Skeletal muscle tissue (tissue), 4 donors: ENCODE data around the gene SLC25A4. TPM values are rescaled to one million over a fixed set of nuclear protein-coding genes. Genes with fewer than 3 reads are reported as not detected.
"Not testable (repeated sequence)": the region's sequence is repeated elsewhere in the genome, so short reads cannot be mapped to it uniquely, and the experiment has no call there.

ENCODE experiments used
- H3K27ac ChIP-seq: one replicate; pipeline ENCODE4 v1.7.0; 2013; ENCODE audit warnings: mild to moderate bottlenecking, low read depth, low read length, inconsistent platforms
- H3K27me3 ChIP-seq, 3 donors: one replicate each; pipeline ENCODE4 v1.7.0; 2013; ENCODE audit warnings: low read length in 3 of 3; ENCODE audit not compliant: control insufficient read depth in 3 of 3, insufficient read depth in 3 of 3
- H3K36me3 ChIP-seq, 3 donors: one replicate each; pipeline ENCODE4 v1.7.0; 2013; ENCODE audit warnings: low read length in 3 of 3; ENCODE audit not compliant: control insufficient read depth in 3 of 3, insufficient read depth in 3 of 3
- H3K4me1 ChIP-seq, 3 donors: one replicate each; pipeline ENCODE4 v1.7.0; 2013; ENCODE audit warnings: low read length in 3 of 3, mild to moderate bottlenecking in 3 of 3; ENCODE audit not compliant: control insufficient read depth in 3 of 3, insufficient read depth in 3 of 3
- H3K4me3 ChIP-seq, 3 donors: one replicate each; pipeline ENCODE4 v1.7.0; 2013; ENCODE audit warnings: low read length in 3 of 3
- H3K9ac ChIP-seq, 3 donors: one replicate each; pipeline ENCODE4 v1.7.0; 2013; ENCODE audit warnings: low read length in 3 of 3, mild to moderate bottlenecking in 3 of 3, moderate library complexity in 2 of 3, low read depth in 1 of 3
- H3K9me3 ChIP-seq, 3 donors: one replicate each; pipeline ENCODE4 v1.7.0; 2013; ENCODE audit warnings: low read length in 3 of 3; ENCODE audit not compliant: control insufficient read depth in 3 of 3
- total RNA-seq: library from RNA; depleted of rRNA; stranded (reverse); fragments of >200 nt; gene quantifications from one replicate; pipeline ENCODE4 v1.2.3, GENCODE V29; 2014
- donor health status: Osteomylitis.

Gene SLC25A4
- total RNA-seq, 1 donor from 2014 or later, result 39.1 TPM

DNA sequence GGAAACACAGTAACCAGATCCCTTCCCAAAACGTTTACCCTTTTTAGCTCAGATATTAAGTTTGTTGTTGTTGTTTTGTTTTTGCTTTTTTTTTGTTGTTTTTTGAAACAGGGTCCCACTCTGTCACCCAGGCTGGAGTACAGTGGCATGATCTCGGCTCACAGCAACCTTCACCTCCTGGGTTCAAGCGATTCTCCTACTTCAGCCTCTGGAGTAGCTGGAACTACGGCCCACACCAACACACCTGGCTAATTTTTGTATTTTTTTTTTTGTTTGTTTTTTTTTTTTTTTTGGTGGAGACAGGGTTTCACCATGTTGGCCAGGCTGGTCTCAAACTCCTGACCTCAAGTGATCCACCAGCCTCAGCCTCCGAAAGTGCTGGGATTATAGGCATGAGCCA, 23.6 kb upstream of the SLC25A4 start:
- H3K4me3 ChIP-seq, H3K27ac ChIP-seq, H3K27me3 ChIP-seq, H3K9ac ChIP-seq, H3K36me3 ChIP-seq, H3K4me1 ChIP-seq, H3K9me3 ChIP-seq: not testable (repeated sequence)

- H3K27ac ChIP-seq, result no peak overlapping the region
- H3K4me3 ChIP-seq, result no peak overlapping the region
- no peaks in the 10 kb centered on the region for H3K36me3 ChIP-seq
- peaks cover 0 to 6% (median 6%) of the 10 kb centered on the region in 3 donors for H3K4me1 ChIP-seq
- no peaks in the 10 kb centered on the region for H3K9me3 ChIP-seq
- H3K9ac ChIP-seq, result no peak overlapping the region
- H3K27me3 ChIP-seq, result no peaks in the 10 kb centered on the region
These were observed 23.0 kb upstream of the SLC25A4 start for GRCh38 chr4:185119927-185120630.

- H3K4me1 ChIP-seq, result peaks cover 0 to 6% (median 5%) of the 10 kb centered on the region in 3 donors
These were observed 22.5 kb upstream of the SLC25A4 start for GRCh38 chr4:185120631-185120946.

GRCh38 chr4:185122681-185123345, 20.3 kb upstream of the SLC25A4 start:
- no peak overlapping the region for H3K9ac ChIP-seq
- no peak overlapping the region for H3K4me3 ChIP-seq

More at GRCh38 chr4:185120631-185120946, 22.5 kb upstream of the SLC25A4 start:
- Histone ChIP-seq H3K9me3 (no peaks in the 10 kb centered on the region), H3K4me3 (no peak overlapping the region), H3K27ac (no peak overlapping the region), H3K27me3 (no peaks in the 10 kb centered on the region), H3K36me3 (no peaks in the 10 kb centered on the region), H3K9ac (no peak overlapping the region)

DNA sequence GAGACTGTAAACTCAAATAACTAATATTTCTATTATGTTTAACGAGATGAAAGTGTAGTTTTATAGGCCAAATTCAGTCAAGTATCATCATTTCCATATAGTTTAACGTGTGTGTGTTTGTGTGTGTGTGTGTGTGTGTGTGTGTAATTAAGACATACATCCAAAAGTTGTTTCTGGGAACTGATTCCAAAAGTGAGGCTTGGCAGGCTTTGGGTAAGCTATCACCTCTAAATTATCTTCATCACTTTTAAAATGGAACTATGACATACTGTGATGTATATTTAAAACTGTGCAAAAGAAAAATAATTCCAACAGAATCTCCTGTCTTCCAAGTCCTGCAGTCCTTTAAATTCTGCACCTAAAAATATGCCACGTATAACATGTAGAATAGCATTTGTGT, 19.1 kb upstream of the SLC25A4 start:
- Histone ChIP-seq H3K27ac (no peak overlapping the region), H3K4me1 (peaks cover 7 to 13% (median 12%) of the 10 kb centered on the region in 3 donors), H3K36me3 (no peaks in the 10 kb centered on the region), H3K4me3 (no peak overlapping the region), H3K27me3 (no peaks in the 10 kb centered on the region), H3K9ac (no peak overlapping the region), H3K9me3 (no peaks in the 10 kb centered on the region)

More at GRCh38 chr4:185122681-185123345, 20.3 kb upstream of the SLC25A4 start:
- no peaks in the 10 kb centered on the region for H3K36me3 ChIP-seq
- H3K4me1 ChIP-seq, result peaks cover 0 to 6% (median 6%) of the 10 kb centered on the region in 3 donors
- no peaks in the 10 kb centered on the region for H3K9me3 ChIP-seq
- H3K27me3 ChIP-seq, result no peaks in the 10 kb centered on the region
- H3K27ac ChIP-seq, result no peak overlapping the region

- H3K4me3 ChIP-seq, result peak overlapping the region; percentile 74 to 87 (median 80)
- H3K9me3 ChIP-seq, result no peaks in the 10 kb centered on the region
- H3K27ac ChIP-seq, result no peak overlapping the region
- H3K27me3 ChIP-seq, result no peaks in the 10 kb centered on the region
- peaks cover 9 to 15% (median 13%) of the 10 kb centered on the region in 3 donors for H3K4me1 ChIP-seq
- peak overlapping the region; percentile 57 to 82 (median 73) for H3K9ac ChIP-seq
- no peaks in the 10 kb centered on the region for H3K36me3 ChIP-seq
These were observed 15.8 kb upstream of the SLC25A4 start for GRCh38 chr4:185127021-185127925.

DNA sequence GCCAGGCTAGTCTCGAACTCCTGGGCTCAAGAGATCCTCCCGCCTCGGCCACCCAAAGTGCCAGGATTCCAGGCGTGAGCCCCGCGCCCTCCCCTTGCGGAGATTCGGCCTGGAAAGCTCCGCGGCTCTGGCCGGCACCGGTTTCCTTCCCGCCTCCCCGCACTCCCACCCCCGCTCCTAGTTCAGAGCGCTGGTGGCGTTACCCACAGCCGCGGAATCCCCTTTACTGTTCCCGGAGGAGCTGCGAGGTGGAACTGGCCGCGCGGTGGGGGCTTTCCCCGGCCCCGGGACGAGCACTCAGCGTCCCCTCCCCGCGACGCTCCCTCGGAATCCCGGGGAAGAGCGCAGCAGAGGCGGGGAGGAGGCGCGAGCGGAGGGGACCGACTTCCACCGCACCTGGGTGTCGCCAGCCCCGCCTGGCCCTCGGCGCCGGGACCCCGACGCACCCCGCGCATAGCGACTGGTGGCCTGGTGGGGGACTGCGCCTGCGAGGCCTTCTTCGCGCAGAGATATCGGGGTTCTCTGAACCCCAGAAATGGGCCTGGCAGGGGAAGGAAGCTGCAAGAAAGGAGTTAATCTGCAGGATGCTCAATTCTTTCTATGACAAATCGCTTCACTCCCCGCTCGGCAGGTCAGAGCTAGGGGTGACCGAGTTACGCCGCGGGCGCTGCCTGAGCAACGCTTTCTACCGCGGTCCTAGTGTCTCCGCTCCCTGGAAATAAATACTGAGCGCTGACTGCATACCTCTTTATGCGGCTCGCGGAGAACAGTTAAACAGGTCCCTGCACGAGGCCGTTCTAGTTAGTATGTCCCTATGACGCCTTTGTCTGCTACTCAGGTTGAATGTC, 14.6 kb upstream of the SLC25A4 start:
- H3K4me1 ChIP-seq, result peaks cover 9 to 15% (median 13%) of the 10 kb centered on the region in 3 donors
- no peaks in the 10 kb centered on the region for H3K36me3 ChIP-seq
- peak overlapping the region; percentile 70 for H3K27ac ChIP-seq
- H3K4me3 ChIP-seq, result peak overlapping the region; percentile 74 to 87 (median 82)
- no peaks in the 10 kb centered on the region for H3K27me3 ChIP-seq
- no peaks in the 10 kb centered on the region for H3K9me3 ChIP-seq
- H3K9ac ChIP-seq, result peak overlapping the region; percentile 72 to 82 (median 76)

- Histone ChIP-seq H3K27ac (no peak overlapping the region), H3K4me3 (no peak overlapping the region)
These were observed 8.7 kb upstream of the SLC25A4 start for GRCh38 chr4:185134307-185134869.

More at GRCh38 chr4:185134307-185134869, 8.7 kb upstream of the SLC25A4 start:
- Histone ChIP-seq H3K27me3 (peaks cover 0 to 2% (median 0%) of the 10 kb centered on the region in 3 donors), H3K9me3 (no peaks in the 10 kb centered on the region), H3K9ac (peak overlapping the region in 1 of 3 donors; percentile 41), H3K4me1 (peaks cover 0 to 7% (median 5%) of the 10 kb centered on the region in 3 donors), H3K36me3 (no peaks in the 10 kb centered on the region)
